Left ventricle myocardium inferior (tissue), 1 donor: ENCODE results near the gene ATL2. TPM values are rescaled to one million over a fixed set of nuclear protein-coding genes. Genes with fewer than 3 reads are reported as not detected.

Source experiments
- DNase-seq: peaks from one replicate; pipeline ENCODE4 v3.0.0-alpha.2; 2020
- H3K27ac ChIP-seq: fragments of 200-600 bp; replicated peaks from 2 replicates; pipeline ENCODE4 v1.8.0; 2021
- H3K27me3 ChIP-seq: fragments of 200-600 bp; 2 replicates; pipeline ENCODE4 v1.8.0; 2021; ENCODE audit warnings: low read depth
- H3K36me3 ChIP-seq: fragments of 200-600 bp; 2 replicates; pipeline ENCODE4 v1.8.0; 2021
- H3K4me1 ChIP-seq: fragments of 200-600 bp; 2 replicates; pipeline ENCODE4 v1.8.0; 2021
- H3K4me3 ChIP-seq: fragments of 200-600 bp; 2 replicates; pipeline ENCODE4 v1.8.0; 2021; ENCODE audit warnings: mild to moderate bottlenecking, moderate library complexity
- H3K9me3 ChIP-seq: fragments of 200-600 bp; replicated peaks from 2 replicates; pipeline ENCODE4 v1.8.0; 2021
- intact Hi-C: fragments of 100-400 bp; cut with micrococcal nuclease; formaldehyde crosslinking; loops from one replicate; pipeline ENCODE4 v1.11.0; 2022
- total RNA-seq: library from RNA; stranded (reverse); fragmentation: NEBNext Ultra II Directional; extraction: Animal tissue kit (Norgen Biotek cat#: 25700); gene quantifications from one replicate; pipeline ENCODE4 v1.2.1, GENCODE V29; 2021
- TF ChIP-seq, protein P1 (sequence below): fragments of 200-600 bp; IDR thresholded peaks from 2 replicates; pipeline ENCODE4 v1.8.0; 2021; ENCODE audit warnings: antibody characterized with exemption, mild to moderate bottlenecking, borderline replicate concordance
- donor health status: DM: no; HTN: yes; CAD: no; lungs with severe emphysema.

The ATL2 gene
- total RNA-seq, 1 donor from 2014 or later, result 28.4 TPM

DNA sequence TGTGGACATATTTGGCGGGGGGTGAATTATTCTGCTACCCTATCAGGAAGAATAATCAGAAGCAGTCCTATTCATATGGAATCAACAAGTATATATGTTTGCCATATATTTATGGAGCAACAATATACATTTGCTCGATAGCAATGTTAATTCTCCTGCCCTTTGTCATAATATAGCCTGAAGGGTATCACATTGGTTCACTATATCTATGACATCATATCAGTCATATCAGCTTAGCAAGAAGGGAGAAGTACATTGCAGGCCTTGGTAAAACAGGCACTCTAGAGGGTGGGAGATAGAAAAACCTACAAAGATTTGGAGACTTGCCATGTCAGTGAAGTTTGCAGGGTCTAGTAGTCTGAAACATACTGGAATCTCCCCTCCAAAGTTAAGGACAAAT lies 128.4 kb downstream of the ATL2 start:
- H3K4me1 ChIP-seq, result no peaks in the 10 kb centered on the region
- no peaks in the 10 kb centered on the region for H3K9me3 ChIP-seq
- no peaks in the 10 kb centered on the region for H3K27me3 ChIP-seq
- intact Hi-C loops, result no loop called here
- H3K4me3 ChIP-seq, result no peak overlapping the region
- no peaks in the 10 kb centered on the region for H3K36me3 ChIP-seq
- no peak for DNase-seq
- TF ChIP-seq, protein P1, sequence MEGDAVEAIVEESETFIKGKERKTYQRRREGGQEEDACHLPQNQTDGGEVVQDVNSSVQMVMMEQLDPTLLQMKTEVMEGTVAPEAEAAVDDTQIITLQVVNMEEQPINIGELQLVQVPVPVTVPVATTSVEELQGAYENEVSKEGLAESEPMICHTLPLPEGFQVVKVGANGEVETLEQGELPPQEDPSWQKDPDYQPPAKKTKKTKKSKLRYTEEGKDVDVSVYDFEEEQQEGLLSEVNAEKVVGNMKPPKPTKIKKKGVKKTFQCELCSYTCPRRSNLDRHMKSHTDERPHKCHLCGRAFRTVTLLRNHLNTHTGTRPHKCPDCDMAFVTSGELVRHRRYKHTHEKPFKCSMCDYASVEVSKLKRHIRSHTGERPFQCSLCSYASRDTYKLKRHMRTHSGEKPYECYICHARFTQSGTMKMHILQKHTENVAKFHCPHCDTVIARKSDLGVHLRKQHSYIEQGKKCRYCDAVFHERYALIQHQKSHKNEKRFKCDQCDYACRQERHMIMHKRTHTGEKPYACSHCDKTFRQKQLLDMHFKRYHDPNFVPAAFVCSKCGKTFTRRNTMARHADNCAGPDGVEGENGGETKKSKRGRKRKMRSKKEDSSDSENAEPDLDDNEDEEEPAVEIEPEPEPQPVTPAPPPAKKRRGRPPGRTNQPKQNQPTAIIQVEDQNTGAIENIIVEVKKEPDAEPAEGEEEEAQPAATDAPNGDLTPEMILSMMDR, result no peak
- no peak overlapping the region for H3K27ac ChIP-seq

GRCh38 chr2:38248255-38248654 lies 128.8 kb downstream of the ATL2 start:
- Histone ChIP-seq H3K4me1 (no peaks in the 10 kb centered on the region), H3K27me3 (no peaks in the 10 kb centered on the region), H3K36me3 (no peaks in the 10 kb centered on the region), H3K9me3 (no peaks in the 10 kb centered on the region), H3K27ac (no peak overlapping the region), H3K4me3 (no peak overlapping the region)
- intact Hi-C loops, result no loop called here
- TF ChIP-seq, protein P1, result no peak
- DNase-seq, result no peak

GRCh38 chr2:38246105-38246504 lies 131.0 kb downstream of the ATL2 start:
- no peaks in the 10 kb centered on the region for H3K9me3 ChIP-seq
- H3K4me3 ChIP-seq, result no peak overlapping the region
- DNase-seq, result no peak
- no peak overlapping the region for H3K27ac ChIP-seq
- H3K36me3 ChIP-seq, result no peaks in the 10 kb centered on the region
- H3K4me1 ChIP-seq, result no peaks in the 10 kb centered on the region
- H3K27me3 ChIP-seq, result no peaks in the 10 kb centered on the region
- intact Hi-C loops, result no loop called here
- TF ChIP-seq, protein P1, result no peak

- intact Hi-C loops, result no loop called here
- Histone ChIP-seq H3K27me3 (no peaks in the 10 kb centered on the region), H3K27ac (no peak overlapping the region), H3K4me1 (no peaks in the 10 kb centered on the region), H3K9me3 (no peaks in the 10 kb centered on the region), H3K4me3 (no peak overlapping the region), H3K36me3 (no peaks in the 10 kb centered on the region)
- DNase-seq, result no peak
- TF ChIP-seq, protein P1, result no peak
Observed at GRCh38 chr2:38245114-38245641, 131.9 kb downstream of the ATL2 start.

DNA sequence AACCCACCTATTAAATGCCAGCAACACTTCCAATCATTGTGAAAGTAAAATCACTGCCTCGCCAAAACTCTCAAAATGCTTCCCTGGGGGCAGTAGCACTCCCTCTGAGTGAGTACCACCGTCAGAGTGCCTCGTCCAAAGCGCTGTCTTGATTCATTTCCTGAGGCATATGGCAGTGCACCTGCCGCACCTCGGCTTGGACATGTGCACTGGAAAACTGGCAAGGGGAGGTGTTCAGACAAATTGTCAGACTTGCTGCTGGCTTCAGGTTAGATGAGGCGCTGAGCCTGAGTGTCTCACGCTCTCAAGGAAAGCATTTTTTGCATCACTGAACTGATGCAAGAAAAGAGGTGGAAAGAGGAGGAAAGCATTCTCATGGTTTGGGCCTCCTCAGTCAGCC lies 132.8 kb downstream of the ATL2 start:
- Histone ChIP-seq H3K27ac (no peak overlapping the region), H3K9me3 (no peaks in the 10 kb centered on the region), H3K36me3 (no peaks in the 10 kb centered on the region), H3K27me3 (no peaks in the 10 kb centered on the region), H3K4me1 (no peaks in the 10 kb centered on the region), H3K4me3 (no peak overlapping the region)
- intact Hi-C loops, result no loop called here
- TF ChIP-seq, protein P1, result no peak
- DNase-seq, result no peak

Other genes starting within 250 kb of the ATL2 start
- 26.3 TPM for gene HNRNPLL, start 225.7 kb upstream of the ATL2 start, total RNA-seq